ENCODE results near the gene PSAP. TPM values are rescaled to one million over a fixed set of nuclear protein-coding genes. Genes with fewer than 3 reads are reported as not detected.
A peak's percentile ranks its signal among the peaks of the same experiment; 100 is the strongest.
"Not testable (repeated sequence)": the region's sequence is repeated elsewhere in the genome, so short reads cannot be mapped to it uniquely, and the experiment has no call there.

The PSAP gene
- total RNA-seq, result 1,098 and 1,124 TPM in 2 replicates

- Histone ChIP-seq H3K27me3 (ENCODE audit: control insufficient read depth, insufficient read depth, low read length) (no peaks in the 10 kb centered on the region), H3K4me3 (ENCODE audit: low read depth, low read length) (peak within 1 kb of the TSS; percentile 96), H3K36me3 (ENCODE audit: control insufficient read depth, insufficient read depth, low read length) (peaks cover 2% of the 10 kb centered on the region)
- TF ChIP-seq CTCF (IDR thresholded peaks at IDR 0.05; ENCODE audit: insufficient read depth, low read length, severe bottlenecking), result no peak
- peak; percentile 96 for DNase-seq (ENCODE audit: low read depth)
- no peak for FAIRE-seq
Observed at GRCh38 chr10:71850743-71851464, at the start of gene PSAP. Gene PSAP, minus strand, starts transcription at chr10:71851251. Its CDS starts 30 bp downstream, at chr10:71851221.

- peak; percentile 9 for DNase-seq (ENCODE audit: low read depth)
- H3K27me3 ChIP-seq (ENCODE audit: control insufficient read depth, insufficient read depth, low read length), result no peaks in the 10 kb centered on the region
- H3K36me3 ChIP-seq (ENCODE audit: control insufficient read depth, insufficient read depth, low read length), result no peaks in the 10 kb centered on the region
- FAIRE-seq, result no peak
- TF ChIP-seq CTCF (IDR thresholded peaks at IDR 0.05; ENCODE audit: insufficient read depth, low read length, severe bottlenecking), result no peak
- no peak overlapping the region for H3K4me3 ChIP-seq (ENCODE audit: low read depth, low read length)
Observed at GRCh38 chr10:71900441-71901180, 49.6 kb upstream of the PSAP start.

GRCh38 chr10:71899665-71900412, 48.8 kb upstream of the PSAP start:
- Histone ChIP-seq H3K36me3 (ENCODE audit: control insufficient read depth, insufficient read depth, low read length) (no peaks in the 10 kb centered on the region), H3K27me3 (ENCODE audit: control insufficient read depth, insufficient read depth, low read length) (no peaks in the 10 kb centered on the region), H3K4me3 (ENCODE audit: low read depth, low read length) (no peak overlapping the region)
- no peak for TF ChIP-seq CTCF (IDR thresholded peaks at IDR 0.05; ENCODE audit: insufficient read depth, low read length, severe bottlenecking)
- no peak for FAIRE-seq
- DNase-seq (ENCODE audit: low read depth), result no peak

- not testable (repeated sequence) for H3K36me3 ChIP-seq (ENCODE audit: control insufficient read depth, insufficient read depth, low read length); DNase-seq (ENCODE audit: low read depth); H3K27me3 ChIP-seq (ENCODE audit: control insufficient read depth, insufficient read depth, low read length); H3K4me3 ChIP-seq (ENCODE audit: low read depth, low read length); FAIRE-seq
Observed at GRCh38 chr10:71898346-71898745, 47.3 kb upstream of the PSAP start.

GRCh38 chr10:71893920-71894319, 42.9 kb upstream of the PSAP start:
- FAIRE-seq, result no peak
- DNase-seq (ENCODE audit: low read depth), result no peak
- TF ChIP-seq CTCF (IDR thresholded peaks at IDR 0.05; ENCODE audit: insufficient read depth, low read length, severe bottlenecking), result no peak
- H3K4me3 ChIP-seq (ENCODE audit: low read depth, low read length), result no peak overlapping the region
- H3K27me3 ChIP-seq (ENCODE audit: control insufficient read depth, insufficient read depth, low read length), result no peaks in the 10 kb centered on the region
- no peaks in the 10 kb centered on the region for H3K36me3 ChIP-seq (ENCODE audit: control insufficient read depth, insufficient read depth, low read length)

GRCh38 chr10:71893258-71893815, 42.3 kb upstream of the PSAP start:
- no peaks in the 10 kb centered on the region for H3K36me3 ChIP-seq (ENCODE audit: control insufficient read depth, insufficient read depth, low read length)
- H3K4me3 ChIP-seq (ENCODE audit: low read depth, low read length), result no peak overlapping the region
- FAIRE-seq, result no peak
- H3K27me3 ChIP-seq (ENCODE audit: control insufficient read depth, insufficient read depth, low read length), result no peaks in the 10 kb centered on the region
- TF ChIP-seq CTCF (IDR thresholded peaks at IDR 0.05; ENCODE audit: insufficient read depth, low read length, severe bottlenecking), result no peak
- DNase-seq (ENCODE audit: low read depth), result no peak
